Endothelial cell of umbilical vein (primary cell): Measurements from ENCODE around the gene INHA.

Source experiments
- CTCF ChIP-seq, 2 donors: IDR thresholded peaks; 1 replicate in 1 of 2; 2 replicates in 1 of 2; pipeline ENCODE4 v1.5.1; 2011; ENCODE audit warnings: low read length in 2 of 2, mild to moderate bottlenecking in 2 of 2, moderate library complexity in 2 of 2, control low read depth in 1 of 2, inconsistent platforms in 1 of 2, low read depth in 1 of 2; ENCODE audit not compliant: insufficient read depth in 1 of 2; ENCODE audit errors: extremely low read depth in 1 of 2
- EZH2 ChIP-seq: IDR thresholded peaks from 2 replicates; pipeline ENCODE4 v1.6.1; 2012; ENCODE audit warnings: borderline replicate concordance, low read depth, mild to moderate bottlenecking, moderate library complexity, low read length, inconsistent platforms; ENCODE audit not compliant: severe bottlenecking
- FOS ChIP-seq: IDR thresholded peaks from 2 replicates; pipeline ENCODE4 v1.6.1; 2011; ENCODE audit warnings: mild to moderate bottlenecking, low read length, moderate library complexity, borderline replicate concordance; ENCODE audit not compliant: insufficient read depth
- GATA2 ChIP-seq: IDR thresholded peaks from 2 replicates; pipeline ENCODE4 v1.7.0; 2011; ENCODE audit warnings: low read depth, mild to moderate bottlenecking, moderate library complexity, mixed read lengths, low read length; ENCODE audit not compliant: insufficient read length, insufficient read depth
- JUN ChIP-seq: IDR thresholded peaks from 2 replicates; pipeline ENCODE4 v1.6.1; 2011; ENCODE audit warnings: borderline replicate concordance, low read depth; ENCODE audit not compliant: insufficient read length, insufficient read depth
- MAX ChIP-seq: IDR thresholded peaks from 2 replicates; pipeline ENCODE4 v1.6.1; 2011; ENCODE audit not compliant: insufficient read depth, insufficient read length
- MYC ChIP-seq: IDR thresholded peaks from one replicate; pipeline ENCODE4 v1.6.1; 2011; ENCODE audit warnings: mild to moderate bottlenecking, low read depth, low read length
- POLR2A ChIP-seq: IDR thresholded peaks from 2 replicates; pipeline ENCODE4 v1.6.1; 2012; ENCODE audit warnings: low read depth, mild to moderate bottlenecking, control low read depth, low read length
- POLR2AphosphoS5 ChIP-seq: IDR thresholded peaks from 2 replicates; pipeline ENCODE4 v1.6.1; 2012; ENCODE audit warnings: low read depth, mild to moderate bottlenecking, control low read depth, low read length, moderate library complexity; ENCODE audit not compliant: insufficient read depth

GRCh38 chr2:219559156-219559915, 12.8 kb upstream of the INHA start:
- TF ChIP-seq POLR2A, result no peak
- no peak for TF ChIP-seq CTCF (IDR thresholded peaks at IDR 0.05; ENCODE audit: extremely low read depth in 1 of 2, insufficient read depth in 1 of 2, low read depth in 1 of 2, low read length in 2 of 2)
- TF ChIP-seq MAX, result no peak
- no peak for TF ChIP-seq GATA2
- no peak for TF ChIP-seq POLR2AphosphoS5
- TF ChIP-seq JUN, result no peak
- TF ChIP-seq EZH2, result no peak
- no peak for TF ChIP-seq MYC
- TF ChIP-seq FOS, result no peak
